Naive thymus-derived CD4-positive, alpha-beta T cell (primary cell): ENCODE data around the gene EIPR1. TPM values are rescaled to one million over a fixed set of nuclear protein-coding genes. Genes with fewer than 3 reads are reported as not detected.

Experiments used
- ATAC-seq: fragments of 150-1000 bp; cut with Tn5 transposase; 2 replicates; pipeline ENCODE4 v1.10.0; 2021; ENCODE audit warnings: mild to moderate bottlenecking, moderate library complexity
- CTCF ChIA-PET: fragments of 350-600 bp; sonication (Branson Sonifier 250); formaldehyde crosslinking; loops from one replicate; lab custom pipeline; 2021; ENCODE audit warnings: antibody characterized with exemption; lab: Charles Lee
- POLR2A ChIA-PET: fragments of 350-600 bp; sonication (Branson Sonifier 250); formaldehyde crosslinking; loops from one replicate; lab custom pipeline; 2021; ENCODE audit warnings: antibody characterized with exemption, inconsistent platforms; lab: Charles Lee
- DNase-seq, 9 donors: peaks; one replicate each; pipeline versions ENCODE4 v3.0.0 to v3.0.0-alpha.2; 2020 to 2022; ENCODE audit warnings: mixed read lengths in 1 of 9
- H3K27ac ChIP-seq: one replicate; pipeline ENCODE4 v1.7.0; 2013; ENCODE audit warnings: mild to moderate bottlenecking, low read depth, low read length, moderate library complexity
- H3K27me3 ChIP-seq, 2 donors: one replicate each; pipeline ENCODE4 v1.7.0; 2013; ENCODE audit warnings: low read length in 2 of 2, mild to moderate bottlenecking in 2 of 2, moderate library complexity in 2 of 2; ENCODE audit not compliant: control insufficient read depth in 2 of 2, insufficient read depth in 2 of 2
- H3K36me3 ChIP-seq, 3 experiments: 1 replicate in 2 of 3; 2 replicates in 1 of 3; pipeline ENCODE4 v1.7.0; 2013; ENCODE audit warnings: low read length in 3 of 3, mild to moderate bottlenecking in 3 of 3, moderate library complexity in 1 of 3; ENCODE audit not compliant: insufficient read depth in 3 of 3, control insufficient read depth in 2 of 3
- H3K4me1 ChIP-seq, 2 donors: one replicate each; pipeline ENCODE4 v1.7.0; 2013; ENCODE audit warnings: low read length in 2 of 2, mild to moderate bottlenecking in 2 of 2, moderate library complexity in 1 of 2; ENCODE audit not compliant: control insufficient read depth in 2 of 2, insufficient read depth in 2 of 2
- H3K4me3 ChIP-seq: 2 replicates; pipeline ENCODE4 v1.7.0; 2013; ENCODE audit warnings: mild to moderate bottlenecking, low read length
- H3K9me3 ChIP-seq, 3 experiments: 1 replicate in 2 of 3; 2 replicates in 1 of 3; pipeline ENCODE4 v1.7.0; 2013; ENCODE audit warnings: low read length in 3 of 3; ENCODE audit not compliant: control insufficient read depth in 2 of 3
- H3K27ac Mint-ChIP-seq, 9 donors: one replicate each; pipeline ENCODE4 v1.8.0; 2020 to 2022; ENCODE audit warnings: mixed read lengths in 9 of 9, mild to moderate bottlenecking in 8 of 9, moderate library complexity in 5 of 9, inconsistent platforms in 2 of 9
- H3K27me3 Mint-ChIP-seq, 5 donors: one replicate each; pipeline ENCODE4 v1.8.0; 2021 to 2022; ENCODE audit warnings: mixed read lengths in 5 of 5, mild to moderate bottlenecking in 1 of 5
- H3K36me3 Mint-ChIP-seq, 5 donors: one replicate each; pipeline ENCODE4 v1.8.0; 2020 to 2022; ENCODE audit warnings: mixed read lengths in 5 of 5, mild to moderate bottlenecking in 3 of 5, inconsistent platforms in 1 of 5
- H3K4me1 Mint-ChIP-seq, 7 donors: one replicate each; pipeline ENCODE4 v1.8.0; 2020 to 2022; ENCODE audit warnings: mixed read lengths in 7 of 7, mild to moderate bottlenecking in 3 of 7, inconsistent platforms in 1 of 7
- H3K4me3 Mint-ChIP-seq, 10 donors: one replicate each; pipeline ENCODE4 v1.8.0; 2020 to 2022; ENCODE audit warnings: mild to moderate bottlenecking in 10 of 10, mixed read lengths in 10 of 10, moderate library complexity in 6 of 10, inconsistent platforms in 2 of 10
- H3K9me3 Mint-ChIP-seq, 11 donors: one replicate each; pipeline ENCODE4 v1.8.0; 2020 to 2022; ENCODE audit warnings: mixed read lengths in 11 of 11, mild to moderate bottlenecking in 4 of 11, inconsistent platforms in 1 of 11, moderate library complexity in 1 of 11
- intact Hi-C, 2 donors: fragments of 100-400 bp; cut with micrococcal nuclease; formaldehyde crosslinking; loops; one replicate each; pipeline ENCODE4 v1.15.1; 2023
- polyA plus RNA-seq, 2 donors: library from polyadenylated mRNA; unstranded; fragments of 300-500 nt; fragmentation: Illumina TruSeq; gene quantifications; one replicate each; pipeline ENCODE4 v1.2.3, GENCODE V29; 2021
- total RNA-seq, 6 experiments: library from RNA in 5 of 6; stranded (reverse) in 5 of 6; gene quantifications; 1 replicate in 5 of 6; 2 replicates in 1 of 6; pipeline ENCODE4 v1.2.3 and lab custom pipeline; 2021 to 2026

EIPR1 gene
- total and polyA plus RNA-seq, 7 experiments from 2014 or later, result 24.4 to 46.2 (median 27.3) TPM

DNA sequence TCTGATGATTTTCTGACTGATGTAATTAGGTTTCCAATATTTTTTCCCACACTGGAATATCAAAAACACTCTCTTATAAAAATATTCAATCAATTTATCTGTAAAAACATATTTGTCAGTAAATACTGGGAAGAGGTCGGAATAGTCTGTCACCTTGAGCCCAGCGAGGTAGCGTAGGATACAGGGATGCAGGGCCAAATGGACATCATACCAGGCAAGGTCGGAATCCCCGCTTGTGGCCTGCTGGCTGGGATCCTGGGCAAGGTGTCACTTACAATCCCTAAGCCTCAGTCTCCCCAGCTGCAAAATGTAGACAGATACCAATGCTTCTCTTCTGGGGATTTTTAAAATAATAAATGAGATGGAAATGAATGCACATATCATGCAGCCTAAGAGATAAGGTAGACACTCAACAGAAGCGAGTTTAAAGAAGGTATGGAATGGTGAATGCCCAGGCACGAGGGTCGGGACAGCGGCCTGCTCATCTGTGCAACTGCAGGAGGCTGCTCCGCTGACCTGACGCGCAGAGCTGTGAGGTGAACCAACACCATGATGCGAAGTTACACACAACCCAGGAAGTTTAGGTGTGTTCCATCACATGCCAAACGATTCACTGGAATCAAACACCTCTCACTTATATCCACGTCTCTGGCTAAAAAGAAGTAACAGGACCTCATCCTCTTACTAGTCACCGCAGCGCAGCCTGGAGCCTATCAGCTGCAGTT lies 98.2 kb downstream of the EIPR1 start:
- Mint-ChIP-seq H3K4me3 (no peak overlapping the region), H3K36me3 (peaks cover 4 to 73% (median 43%) of the 10 kb centered on the region in 5 donors), H3K9me3 (peaks cover 0 to 33% (median 12%) of the 10 kb centered on the region in 11 donors), H3K27me3 (no peaks in the 10 kb centered on the region), H3K27ac (peak overlapping the region in 1 of 9 donors; percentile 71), H3K4me1 (peaks cover 0 to 17% (median 4%) of the 10 kb centered on the region in 7 donors)
- H3K36me3 ChIP-seq, result peaks cover 0 to 11% (median 0%) of the 10 kb centered on the region in 3 experiments
- no peak for DNase-seq
- H3K27ac ChIP-seq, result no peak overlapping the region
- no peaks in the 10 kb centered on the region for H3K4me1 ChIP-seq
- intact Hi-C loops, result no loop called here
- H3K4me3 ChIP-seq, result no peak overlapping the region
- H3K9me3 ChIP-seq, result peaks cover 0 to 12% (median 0%) of the 10 kb centered on the region in 3 experiments
- CTCF ChIA-PET, result no interaction called here
- POLR2A ChIA-PET, result no interaction called here
- no peaks in the 10 kb centered on the region for H3K27me3 ChIP-seq
- no peak for ATAC-seq

DNA sequence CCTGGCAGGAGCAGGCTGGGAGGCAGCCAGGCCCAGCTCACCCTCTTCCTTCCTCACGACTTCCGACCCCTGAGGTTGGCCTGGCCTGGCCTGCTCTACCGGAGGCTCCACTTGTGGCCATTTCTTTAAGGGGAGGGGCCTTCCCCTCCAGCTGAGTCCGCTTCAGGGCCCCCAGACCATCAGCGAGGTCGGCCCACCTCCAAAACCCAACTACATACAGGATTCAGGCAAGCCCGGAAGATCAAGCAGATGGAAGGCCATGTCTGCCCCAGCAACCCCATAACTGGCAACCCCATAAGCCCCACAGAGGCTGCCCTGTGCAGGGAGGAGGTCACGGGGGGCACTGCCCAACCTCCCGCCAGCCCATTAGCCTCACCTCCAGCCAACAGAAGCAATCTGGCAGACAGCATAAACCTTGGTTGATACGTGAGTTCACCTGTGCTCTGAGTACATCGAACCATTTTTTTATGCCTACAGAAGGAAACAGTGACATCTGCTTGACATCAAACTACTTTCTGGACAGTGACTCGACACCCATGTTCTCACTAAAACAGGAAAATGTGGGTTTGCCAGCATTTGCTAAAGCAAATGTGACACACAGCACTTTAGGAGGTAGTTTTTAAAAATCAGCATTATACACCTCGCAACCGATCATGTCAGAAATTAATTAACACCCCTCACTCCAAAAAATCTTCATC lies 98.9 kb downstream of the EIPR1 start:
- Histone ChIP-seq H3K4me1 (no peaks in the 10 kb centered on the region), H3K27me3 (no peaks in the 10 kb centered on the region), H3K36me3 (peaks cover 0 to 11% (median 0%) of the 10 kb centered on the region in 3 experiments), H3K4me3 (no peak overlapping the region), H3K27ac (no peak overlapping the region), H3K9me3 (peaks cover 0 to 12% (median 0%) of the 10 kb centered on the region in 3 experiments)
- H3K27me3 Mint-ChIP-seq, result no peaks in the 10 kb centered on the region
- peaks cover 0 to 16% (median 4%) of the 10 kb centered on the region in 7 donors for H3K4me1 Mint-ChIP-seq
- H3K27ac Mint-ChIP-seq, result no peak overlapping the region
- H3K36me3 Mint-ChIP-seq, result peaks cover 4 to 80% (median 49%) of the 10 kb centered on the region in 5 donors
- CTCF ChIA-PET, result no interaction called here
- intact Hi-C loops, result no loop called here
- no peak for ATAC-seq
- peak overlapping the region in 1 of 10 donors; percentile 53 for H3K4me3 Mint-ChIP-seq
- peaks cover 0 to 34% (median 16%) of the 10 kb centered on the region in 11 donors for H3K9me3 Mint-ChIP-seq
- POLR2A ChIA-PET, result no interaction called here
- DNase-seq, result no peak

- peaks cover 0 to 12% (median 0%) of the 10 kb centered on the region in 3 experiments for H3K9me3 ChIP-seq
- no peak overlapping the region for H3K4me3 ChIP-seq
- no peak overlapping the region for H3K27ac Mint-ChIP-seq
- peaks cover 0 to 11% (median 0%) of the 10 kb centered on the region in 3 experiments for H3K36me3 ChIP-seq
- H3K9me3 Mint-ChIP-seq, result peaks cover 0 to 34% (median 16%) of the 10 kb centered on the region in 11 donors
- H3K36me3 Mint-ChIP-seq, result peaks cover 4 to 81% (median 56%) of the 10 kb centered on the region in 5 donors
- H3K27ac ChIP-seq, result no peak overlapping the region
- intact Hi-C loops, result no loop called here
- POLR2A ChIA-PET, result no interaction called here
- CTCF ChIA-PET, result no interaction called here
- no peak overlapping the region for H3K4me3 Mint-ChIP-seq
- no peaks in the 10 kb centered on the region for H3K27me3 ChIP-seq
- DNase-seq, result no peak
- ATAC-seq, result no peak
- H3K27me3 Mint-ChIP-seq, result no peaks in the 10 kb centered on the region
- peaks cover 0 to 13% (median 3%) of the 10 kb centered on the region in 7 donors for H3K4me1 Mint-ChIP-seq
- H3K4me1 ChIP-seq, result no peaks in the 10 kb centered on the region
These were observed 99.7 kb downstream of the EIPR1 start for GRCh38 chr2:3277748-3278520.

- Mint-ChIP-seq H3K27me3 (no peaks in the 10 kb centered on the region), H3K27ac (no peak overlapping the region), H3K4me3 (no peak overlapping the region), H3K36me3 (peaks cover 6 to 85% (median 56%) of the 10 kb centered on the region in 5 donors), H3K4me1 (peaks cover 0 to 9% (median 1%) of the 10 kb centered on the region in 7 donors), H3K9me3 (peaks cover 0 to 34% (median 18%) of the 10 kb centered on the region in 11 donors)
- intact Hi-C loops, result no loop called here
- ChIA-PET CTCF (no interaction called here), POLR2A (no interaction called here)
- peaks cover 0 to 11% (median 0%) of the 10 kb centered on the region in 3 experiments for H3K36me3 ChIP-seq
- peaks cover 0 to 12% (median 0%) of the 10 kb centered on the region in 3 experiments for H3K9me3 ChIP-seq
- ATAC-seq (no peak), DNase-seq (no peak)
- H3K27ac ChIP-seq, result no peak overlapping the region
- no peaks in the 10 kb centered on the region for H3K4me1 ChIP-seq
- H3K27me3 ChIP-seq, result no peaks in the 10 kb centered on the region
- no peak overlapping the region for H3K4me3 ChIP-seq
These were observed 100.4 kb downstream of the EIPR1 start for GRCh38 chr2:3277050-3277747.

GRCh38 chr2:3272761-3273160 lies 104.9 kb downstream of the EIPR1 start:
- Mint-ChIP-seq H3K9me3 (peaks cover 0 to 33% (median 18%) of the 10 kb centered on the region in 11 donors), H3K27ac (no peak overlapping the region), H3K36me3 (peaks cover 7 to 65% (median 55%) of the 10 kb centered on the region in 5 donors), H3K4me3 (no peak overlapping the region), H3K27me3 (no peaks in the 10 kb centered on the region), H3K4me1 (peaks cover 0 to 6% (median 0%) of the 10 kb centered on the region in 7 donors)
- H3K27me3 ChIP-seq, result no peaks in the 10 kb centered on the region
- H3K27ac ChIP-seq, result no peak overlapping the region
- intact Hi-C loops, result no loop called here
- peaks cover 0 to 5% (median 0%) of the 10 kb centered on the region in 3 experiments for H3K36me3 ChIP-seq
- no peak for DNase-seq
- peaks cover 0 to 12% (median 0%) of the 10 kb centered on the region in 3 experiments for H3K9me3 ChIP-seq
- H3K4me1 ChIP-seq, result no peaks in the 10 kb centered on the region
- CTCF ChIA-PET, result interaction anchor here (0.6 kb wide), 1 partner anchor 43 kb away, joined by 3 read pairs; no protein-coding TSS in a partner anchor
- POLR2A ChIA-PET, result no interaction called here
- H3K4me3 ChIP-seq, result no peak overlapping the region
- ATAC-seq, result no peak

GRCh38 chr2:3270095-3270478 lies 107.5 kb downstream of the EIPR1 start:
- POLR2A ChIA-PET, result no interaction called here
- Mint-ChIP-seq H3K4me3 (no peak overlapping the region), H3K27me3 (no peaks in the 10 kb centered on the region), H3K27ac (no peak overlapping the region), H3K4me1 (peaks cover 0 to 19% (median 3%) of the 10 kb centered on the region in 7 donors), H3K9me3 (peaks cover 0 to 11% (median 5%) of the 10 kb centered on the region in 11 donors), H3K36me3 (peaks cover 7 to 50% (median 39%) of the 10 kb centered on the region in 5 donors)
- Histone ChIP-seq H3K4me1 (no peaks in the 10 kb centered on the region), H3K27ac (no peak overlapping the region), H3K9me3 (no peaks in the 10 kb centered on the region), H3K27me3 (no peaks in the 10 kb centered on the region), H3K4me3 (no peak overlapping the region), H3K36me3 (peaks cover 0 to 5% (median 0%) of the 10 kb centered on the region in 3 experiments)
- ATAC-seq (no peak), DNase-seq (no peak)
- CTCF ChIA-PET, result no interaction called here
- intact Hi-C loops, result no loop called here
